Measurements from ENCODE around the gene SH3RF3.

SH3RF3 gene

GRCh38 chr2:109396202-109397180, 267.5 kb downstream of the SH3RF3 start:
- no peak for DNase-seq (ENCODE audit: low read depth)

- DNase-seq (ENCODE audit: low read depth), result no peak
These were observed 268.9 kb downstream of the SH3RF3 start for GRCh38 chr2:109397893-109398292.

- DNase-seq (ENCODE audit: low read depth), result no peak
These were observed 269.5 kb downstream of the SH3RF3 start for GRCh38 chr2:109398366-109399015.

DNA sequence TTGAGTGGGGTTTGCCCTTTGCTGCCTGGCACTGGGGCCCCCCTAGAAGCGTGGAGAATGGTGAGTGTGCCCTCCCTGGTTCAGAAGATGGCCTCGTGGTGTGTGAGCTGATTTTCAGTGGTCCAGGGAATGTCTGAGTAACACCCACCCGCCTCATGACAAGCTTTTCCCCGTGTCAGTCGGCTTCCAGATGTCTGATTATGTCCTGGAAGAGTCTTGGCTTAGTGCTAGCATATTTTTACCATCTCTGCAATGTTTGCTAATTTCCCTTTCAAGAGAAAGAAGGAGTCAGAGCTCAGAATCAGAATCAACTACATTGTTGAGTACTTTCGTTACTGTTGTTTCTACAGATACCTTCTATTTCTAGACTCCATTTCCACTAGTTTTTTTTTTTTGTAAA, 270.1 kb downstream of the SH3RF3 start:
- no peak for DNase-seq (ENCODE audit: low read depth)

DNA sequence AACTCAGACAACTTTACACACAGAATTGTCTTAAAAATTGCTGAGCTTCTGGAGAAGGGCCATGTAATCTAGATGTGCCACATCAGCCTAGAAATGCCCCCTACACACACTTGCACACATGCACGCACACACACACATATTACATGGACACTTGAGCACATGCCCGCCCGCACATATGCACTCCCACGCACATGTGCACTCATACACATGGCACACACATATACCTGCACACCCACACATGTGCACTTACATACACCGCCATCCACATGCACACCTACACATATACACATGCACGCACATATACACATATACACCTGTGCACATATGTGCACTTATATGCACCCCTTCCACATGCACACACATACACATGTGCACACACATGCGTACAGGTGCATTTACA, 271.1 kb downstream of the SH3RF3 start:
- DNase-seq (ENCODE audit: low read depth), result no peak

DNA sequence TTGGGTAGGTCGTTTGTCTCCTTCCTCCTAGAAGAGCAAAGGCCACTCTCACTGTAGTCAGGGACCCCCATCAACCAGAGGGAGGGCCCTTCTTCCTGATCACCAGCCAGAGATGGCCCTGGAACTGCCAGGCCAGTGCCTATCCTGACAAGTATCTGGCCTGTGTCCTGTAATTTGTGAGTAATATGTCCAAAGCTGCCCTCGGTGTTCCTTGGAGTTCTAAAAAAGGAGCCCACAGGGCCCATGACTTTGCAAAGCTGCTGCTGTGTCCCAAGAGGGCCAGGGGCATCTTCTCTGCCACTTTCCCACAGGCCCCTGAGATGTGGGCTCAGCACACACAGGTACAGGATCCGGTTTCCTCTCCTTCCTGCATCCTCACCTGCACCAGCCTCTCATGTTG, 272.4 kb downstream of the SH3RF3 start:
- no peak for DNase-seq (ENCODE audit: low read depth)

- no peak for DNase-seq (ENCODE audit: low read depth)
These were observed 273.2 kb downstream of the SH3RF3 start for GRCh38 chr2:109402180-109402579.

GRCh38 chr2:109402980-109403840, 274.2 kb downstream of the SH3RF3 start:
- no peak for DNase-seq (ENCODE audit: low read depth)

GRCh38 chr2:109403841-109404201, 274.8 kb downstream of the SH3RF3 start:
- DNase-seq (ENCODE audit: low read depth), result no peak

GRCh38 chr2:109404681-109405080, 275.7 kb downstream of the SH3RF3 start:
- no peak for DNase-seq (ENCODE audit: low read depth)

- DNase-seq (ENCODE audit: low read depth), result no peak
These were observed 276.9 kb downstream of the SH3RF3 start for GRCh38 chr2:109405873-109406272.

DNA sequence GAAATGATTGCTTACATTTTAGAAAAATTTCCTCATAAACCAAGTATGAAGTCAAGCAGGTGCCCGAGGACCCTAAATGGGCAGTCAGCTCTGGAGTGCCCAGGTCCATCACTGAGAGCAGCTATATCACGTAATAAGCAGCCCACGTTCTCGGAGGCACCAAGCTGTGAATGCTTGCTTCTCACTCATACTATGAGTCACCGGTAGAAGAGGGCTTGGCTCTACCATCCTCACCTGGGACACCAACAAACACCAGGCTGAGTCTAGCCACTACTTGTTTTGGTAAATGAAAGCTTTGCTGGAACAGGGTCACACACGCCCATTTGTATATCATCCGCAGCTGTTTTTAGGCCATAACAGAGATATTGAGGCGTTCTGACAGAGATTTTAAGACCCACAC, 277.3 kb downstream of the SH3RF3 start:
- DNase-seq (ENCODE audit: low read depth), result no peak

DNA sequence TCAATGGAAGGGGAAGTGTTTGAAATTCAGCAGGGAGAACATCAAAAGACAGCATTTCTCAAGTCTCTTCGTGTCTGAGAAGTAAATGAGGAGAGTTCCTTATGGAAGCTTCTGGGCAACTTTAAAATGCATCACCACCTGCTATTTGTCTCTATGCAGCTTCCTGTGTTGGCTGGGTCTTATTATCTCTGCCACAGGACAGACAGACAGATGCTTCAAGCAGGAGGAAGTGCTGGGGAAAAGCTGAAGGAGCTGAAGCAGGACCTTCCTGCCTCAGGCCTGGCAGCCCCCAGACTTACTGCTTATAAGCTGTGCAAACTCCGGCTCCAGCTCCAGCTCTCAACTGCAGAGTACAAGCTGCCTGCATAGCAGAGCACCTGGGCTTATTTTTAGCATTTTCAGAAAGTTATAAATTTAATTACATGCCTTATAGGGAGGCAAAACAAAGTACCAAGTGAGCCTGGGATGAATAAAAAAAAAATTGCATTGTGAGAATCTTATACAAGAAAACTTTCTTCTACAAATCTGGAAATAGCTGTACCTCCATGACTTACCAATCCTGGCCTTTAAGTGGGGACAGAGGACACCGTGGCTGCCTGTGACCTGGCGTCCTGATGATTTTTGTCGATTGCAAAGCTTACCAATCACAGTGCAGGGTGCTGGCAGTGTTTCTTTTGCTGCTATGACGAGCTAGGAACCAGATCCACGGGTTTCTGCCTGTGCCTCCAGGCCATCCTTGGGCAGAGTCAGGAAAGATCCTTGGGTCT, 278.5 kb downstream of the SH3RF3 start:
- DNase-seq (ENCODE audit: low read depth), result no peak

DNA sequence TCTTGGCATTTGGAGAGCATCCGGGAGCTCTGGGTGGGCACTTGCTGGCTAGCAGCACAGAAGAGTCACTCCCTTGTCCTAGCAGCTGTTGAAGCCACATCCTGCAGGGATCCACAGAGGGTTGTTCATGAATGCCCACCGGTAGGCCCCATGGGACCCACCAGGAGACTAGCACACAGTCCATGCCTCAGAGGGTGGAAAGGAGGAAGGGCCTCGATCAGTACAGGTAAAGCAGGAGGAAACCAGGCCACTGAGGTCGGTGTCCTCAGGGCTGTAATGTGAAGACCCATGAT, 279.0 kb downstream of the SH3RF3 start:
- no peak for DNase-seq (ENCODE audit: low read depth)

DNA sequence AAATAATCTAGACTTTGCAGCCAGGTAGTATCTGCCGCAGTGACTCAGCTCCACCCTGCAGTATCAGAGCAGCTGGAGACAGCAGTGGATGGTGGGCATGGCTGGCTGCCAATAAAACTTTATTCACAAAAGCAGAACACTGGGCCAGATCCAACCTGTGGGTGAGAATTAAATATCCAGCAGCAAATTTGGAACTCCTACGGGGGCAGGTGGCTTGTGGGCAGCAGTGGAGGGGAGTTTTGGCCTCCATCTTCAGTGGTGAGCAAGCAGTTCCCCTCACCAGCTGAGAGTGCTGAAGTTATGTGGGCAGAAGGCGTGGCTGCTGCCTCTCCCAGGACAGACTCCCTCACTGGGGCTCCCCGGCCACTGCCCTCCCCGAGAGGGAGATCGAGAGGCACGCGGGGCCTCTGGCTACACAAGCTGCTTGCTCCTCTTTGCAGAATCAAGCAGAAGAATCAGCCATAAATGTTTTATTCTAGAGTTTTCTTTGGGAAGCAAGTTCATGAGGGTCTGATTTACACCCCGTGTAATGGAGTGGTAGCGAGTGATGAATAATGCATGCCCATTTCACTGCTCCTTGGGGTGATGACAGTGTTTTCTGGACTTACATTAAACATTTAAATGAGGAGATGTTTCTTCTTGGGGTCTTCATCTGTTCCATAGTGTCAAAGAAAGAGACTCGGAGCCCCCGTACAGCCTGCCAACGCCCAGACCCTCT, 280.5 kb downstream of the SH3RF3 start:
- DNase-seq (ENCODE audit: low read depth), result no peak

- DNase-seq (ENCODE audit: low read depth), result no peak
These were observed 281.2 kb downstream of the SH3RF3 start for GRCh38 chr2:109410039-109410815.

GRCh38 chr2:109411640-109412325, 282.8 kb downstream of the SH3RF3 start:
- DNase-seq (ENCODE audit: low read depth), result no peak

DNA sequence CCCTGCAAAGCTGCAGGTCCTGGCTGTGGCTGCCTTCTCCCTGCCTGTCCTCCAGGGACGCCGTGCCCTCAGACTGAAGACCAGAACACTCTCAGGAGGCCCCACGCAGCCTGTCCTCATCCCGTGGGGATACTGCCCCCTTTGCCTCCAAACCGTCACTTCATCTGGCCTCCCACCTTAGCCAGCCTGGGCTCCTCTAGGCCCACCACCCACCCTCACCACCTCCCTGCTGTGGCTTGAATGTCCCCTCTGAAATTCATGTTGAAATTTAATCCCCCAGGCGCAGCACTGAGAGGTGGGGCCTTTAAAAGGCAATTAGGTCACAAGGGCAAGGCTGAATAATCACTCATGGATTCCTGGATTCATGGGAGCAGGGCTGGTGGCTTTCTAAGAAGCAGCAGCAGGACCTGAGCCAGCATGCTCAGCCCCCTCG, 286.6 kb downstream of the SH3RF3 start:
- no peak for DNase-seq (ENCODE audit: low read depth)

GRCh38 chr2:109417701-109418335, 288.8 kb downstream of the SH3RF3 start:
- DNase-seq (ENCODE audit: low read depth), result no peak

Measured in T-helper 22 cell (primary cell).